T-cell (primary cell): ENCODE results near the gene PTGES. TPM values are rescaled to one million over a fixed set of nuclear protein-coding genes. Genes with fewer than 3 reads are reported as not detected.

Source experiments
- ATAC-seq, 4 experiments: fragments of 200-7000 bp in 3 of 4; fragments of 150-1000 bp in 1 of 4; cut with Tn5 transposase; replicated peaks in 1 of 4; 1 replicate in 3 of 4; 2 replicates in 1 of 4; pipeline ENCODE4 v1.10.0; 2021; ENCODE audit warnings: moderate library complexity in 3 of 4, mild to moderate bottlenecking in 2 of 4, moderate number of reproducible peaks in 1 of 4
- CTCF ChIA-PET, 2 donors: fragments of 300-600 bp; sonication (Branson Sonifier 250); formaldehyde crosslinking; loops; one replicate each; lab custom pipeline; 2022; ENCODE audit warnings: antibody characterized with exemption in 2 of 2; lab: Charles Lee
- POLR2A ChIA-PET, 2 donors: fragments of 300-600 bp; sonication (Branson Sonifier 250); formaldehyde crosslinking; loops; one replicate each; lab custom pipeline; 2022; ENCODE audit warnings: antibody characterized with exemption in 2 of 2; lab: Charles Lee
- DNase-seq, 35 experiments: peaks; one replicate each; pipeline versions ENCODE4 v3.0.0 to v3.0.0-alpha.2; 2013 to 2023
- H3K27ac ChIP-seq: one replicate; pipeline ENCODE4 v1.5.1; 2013; ENCODE audit warnings: low read length
- H3K27me3 ChIP-seq, 2 experiments: replicated peaks in 1 of 2; 1 replicate in 1 of 2; 2 replicates in 1 of 2; pipeline versions ENCODE4 v1.6.1 to v1.7.0; 2013; ENCODE audit warnings: low read length in 1 of 2, mixed read lengths in 1 of 2; ENCODE audit not compliant: control insufficient read depth in 2 of 2, insufficient read depth in 2 of 2; ENCODE audit errors: extremely low read depth in 1 of 2
- H3K36me3 ChIP-seq, 2 donors: 1 replicate in 1 of 2; 2 replicates in 1 of 2; pipeline versions ENCODE4 v1.6.1 to v1.7.0; 2013; ENCODE audit warnings: low read length in 1 of 2; ENCODE audit not compliant: control insufficient read depth in 2 of 2, insufficient read depth in 1 of 2; ENCODE audit errors: extremely low read depth in 1 of 2
- H3K4me1 ChIP-seq, 2 experiments: 1 replicate in 1 of 2; 2 replicates in 1 of 2; pipeline versions ENCODE4 v1.6.1 to v1.7.0; 2013; ENCODE audit warnings: low read length in 2 of 2, mixed read lengths in 1 of 2; ENCODE audit not compliant: insufficient read depth in 2 of 2, control insufficient read depth in 1 of 2; ENCODE audit errors: extremely low read depth in 1 of 2
- H3K4me3 ChIP-seq, 2 donors: 1 replicate in 1 of 2; 2 replicates in 1 of 2; pipeline versions ENCODE4 v1.5.1 to v1.7.0; 2013; ENCODE audit warnings: mild to moderate bottlenecking in 2 of 2, low read length in 1 of 2, moderate library complexity in 1 of 2; ENCODE audit not compliant: control insufficient read depth in 1 of 2; ENCODE audit errors: extremely low read depth in 1 of 2
- H3K9me3 ChIP-seq: 2 replicates; pipeline ENCODE4 v1.7.0; 2013
- H3K27ac Mint-ChIP-seq, 2 donors: one replicate each; pipeline ENCODE4 v1.8.0; 2020 to 2021; ENCODE audit warnings: mild to moderate bottlenecking in 2 of 2, mixed read lengths in 2 of 2
- H3K27me3 Mint-ChIP-seq, 2 donors: one replicate each; pipeline ENCODE4 v1.8.0; 2021 to 2022; ENCODE audit warnings: mixed read lengths in 2 of 2
- H3K36me3 Mint-ChIP-seq: one replicate; pipeline ENCODE4 v1.8.0; 2021; ENCODE audit warnings: mixed read lengths
- H3K4me1 Mint-ChIP-seq, 3 donors: one replicate each; pipeline ENCODE4 v1.8.0; 2020 to 2022; ENCODE audit warnings: mixed read lengths in 3 of 3, mild to moderate bottlenecking in 1 of 3
- H3K4me3 Mint-ChIP-seq, 3 donors: one replicate each; pipeline ENCODE4 v1.8.0; 2020 to 2022; ENCODE audit warnings: mild to moderate bottlenecking in 3 of 3, mixed read lengths in 3 of 3, moderate library complexity in 3 of 3
- H3K9me3 Mint-ChIP-seq, 3 donors: one replicate each; pipeline ENCODE4 v1.8.0; 2020 to 2022; ENCODE audit warnings: mixed read lengths in 3 of 3
- WGBS: methylation state at CpG from one replicate; pipeline ENCODE4 v1.1.5; 2013; ENCODE audit warnings: missing lambda C conversion rate; ENCODE audit not compliant: insufficient coverage; 5-methylcytosine and 5-hydroxymethylcytosine counted together
- total RNA-seq, 35 experiments: library from RNA in 6 of 35; stranded (reverse) in 6 of 35; fragments of 120-200 nt in 1 of 35; gene quantifications; one replicate each; pipeline versions ENCODE4 v1.2.1 to v1.2.4 and lab custom pipeline; 2013 to 2026

The PTGES gene
- total RNA-seq, 5 donors from 2014 or later (not counting 1 experiment from before 2014, with no cell fraction given): not detected

GRCh38 chr9:129714511-129715061 lies 38.3 kb downstream of the PTGES start:
- no peaks in the 10 kb centered on the region for H3K9me3 ChIP-seq
- Mint-ChIP-seq H3K9me3 (no peaks in the 10 kb centered on the region), H3K27ac (no peak overlapping the region), H3K4me1 (peaks cover 23 to 25% (median 23%) of the 10 kb centered on the region in 3 donors), H3K4me3 (no peak overlapping the region), H3K27me3 (peaks cover 0 to 11% of the 10 kb centered on the region in 2 donors), H3K36me3 (no peaks in the 10 kb centered on the region)
- ATAC-seq (no peak), DNase-seq (no peak)
- no peak overlapping the region for H3K4me3 ChIP-seq
- ChIA-PET CTCF (no interaction called here), POLR2A (no interaction called here)
- no peak overlapping the region for H3K27ac ChIP-seq
- peaks cover 0 to 24% of the 10 kb centered on the region in 2 experiments for H3K27me3 ChIP-seq
- H3K36me3 ChIP-seq: no peaks in the 10 kb centered on the region
- 79% methylated on average over 10 of the region's 15 CpGs for whole genome bisulfite sequencing
- H3K4me1 ChIP-seq: peaks cover 6 to 31% of the 10 kb centered on the region in 2 experiments

- H3K36me3 ChIP-seq: no peaks in the 10 kb centered on the region
- no peak overlapping the region for H3K27ac ChIP-seq
- H3K4me1 ChIP-seq: peaks cover 6 to 31% of the 10 kb centered on the region in 2 experiments
- H3K4me3 Mint-ChIP-seq: peak overlapping the region in 1 of 3 donors; percentile 51
- no peaks in the 10 kb centered on the region for H3K9me3 ChIP-seq
- no CpG with 5 or more reads among the region's 10 CpGs for WGBS
- H3K36me3 Mint-ChIP-seq: no peaks in the 10 kb centered on the region
- no peaks in the 10 kb centered on the region for H3K9me3 Mint-ChIP-seq
- H3K27me3 ChIP-seq: peaks cover 0 to 16% of the 10 kb centered on the region in 2 experiments
- no peak overlapping the region for H3K4me3 ChIP-seq
- POLR2A ChIA-PET: no interaction called here
- CTCF ChIA-PET: no interaction called here
- DNase-seq (no peak), ATAC-seq (no peak)
- H3K27ac Mint-ChIP-seq: no peak overlapping the region
- H3K27me3 Mint-ChIP-seq: peaks cover 0 to 9% of the 10 kb centered on the region in 2 donors
- peaks cover 23 to 27% (median 23%) of the 10 kb centered on the region in 3 donors for H3K4me1 Mint-ChIP-seq
These were observed 39.5 kb downstream of the PTGES start for GRCh38 chr9:129713402-129713679.

- H3K4me3 ChIP-seq: no peak overlapping the region
- 36% methylated on average over 17 of the region's 26 CpGs for WGBS
- ChIA-PET POLR2A (no interaction called here), CTCF (interaction anchor here (0.6 kb wide), 2 partner anchors 14 to 231 kb away, joined by 3 to 4 read pairs; no protein-coding TSS in a partner anchor)
- H3K27ac ChIP-seq: no peak overlapping the region
- ATAC-seq (no peak), DNase-seq (no peak)
- Mint-ChIP-seq H3K36me3 (no peaks in the 10 kb centered on the region), H3K4me3 (peak overlapping the region in 1 of 3 donors; percentile 51), H3K27me3 (peaks cover 0 to 9% of the 10 kb centered on the region in 2 donors), H3K27ac (no peak overlapping the region), H3K4me1 (peaks cover 23 to 27% (median 23%) of the 10 kb centered on the region in 3 donors), H3K9me3 (no peaks in the 10 kb centered on the region)
- H3K27me3 ChIP-seq: peaks cover 0 to 11% of the 10 kb centered on the region in 2 experiments
- H3K36me3 ChIP-seq: no peaks in the 10 kb centered on the region
- no peaks in the 10 kb centered on the region for H3K9me3 ChIP-seq
- peaks cover 6 to 31% of the 10 kb centered on the region in 2 experiments for H3K4me1 ChIP-seq
These were observed 40.0 kb downstream of the PTGES start for GRCh38 chr9:129712634-129713401.

GRCh38 chr9:129710169-129710453 lies 42.7 kb downstream of the PTGES start:
- WGBS: 90% methylated on average over 3 of the region's 3 CpGs
- POLR2A ChIA-PET: interaction anchor here in 1 of 2 donors (0.6 kb wide), 1 partner anchor 90 kb away, joined by 6 read pairs; no protein-coding TSS in a partner anchor
- H3K36me3 Mint-ChIP-seq: no peaks in the 10 kb centered on the region
- peaks cover 23 to 25% (median 23%) of the 10 kb centered on the region in 3 donors for H3K4me1 Mint-ChIP-seq
- ATAC-seq (no peak), DNase-seq (no peak)
- no peak overlapping the region for H3K27ac Mint-ChIP-seq
- H3K27me3 Mint-ChIP-seq: peaks cover 0 to 2% of the 10 kb centered on the region in 2 donors
- no peaks in the 10 kb centered on the region for H3K36me3 ChIP-seq
- H3K4me3 ChIP-seq: no peak overlapping the region
- H3K27me3 ChIP-seq: peaks cover 0 to 7% of the 10 kb centered on the region in 2 experiments
- no peaks in the 10 kb centered on the region for H3K9me3 Mint-ChIP-seq
- H3K9me3 ChIP-seq: no peaks in the 10 kb centered on the region
- H3K4me3 Mint-ChIP-seq: no peak overlapping the region
- no peak overlapping the region for H3K27ac ChIP-seq
- CTCF ChIA-PET: no interaction called here
- H3K4me1 ChIP-seq: peaks cover 6 to 31% of the 10 kb centered on the region in 2 experiments

GRCh38 chr9:129709438-129710168 lies 43.2 kb downstream of the PTGES start:
- peaks cover 0 to 7% of the 10 kb centered on the region in 2 experiments for H3K27me3 ChIP-seq
- no peak overlapping the region for H3K4me3 ChIP-seq
- no peak overlapping the region for H3K27ac Mint-ChIP-seq
- no peaks in the 10 kb centered on the region for H3K36me3 Mint-ChIP-seq
- WGBS: 65% methylated on average over 5 of the region's 17 CpGs
- no peak overlapping the region for H3K4me3 Mint-ChIP-seq
- POLR2A ChIA-PET: no interaction called here
- ATAC-seq: no peak
- H3K27me3 Mint-ChIP-seq: no peaks in the 10 kb centered on the region
- no peaks in the 10 kb centered on the region for H3K9me3 Mint-ChIP-seq
- CTCF ChIA-PET: no interaction called here
- no peak for DNase-seq
- peaks cover 6 to 31% of the 10 kb centered on the region in 2 experiments for H3K4me1 ChIP-seq
- no peaks in the 10 kb centered on the region for H3K9me3 ChIP-seq
- H3K4me1 Mint-ChIP-seq: peaks cover 23 to 25% (median 23%) of the 10 kb centered on the region in 3 donors
- H3K27ac ChIP-seq: no peak overlapping the region
- no peaks in the 10 kb centered on the region for H3K36me3 ChIP-seq

- Histone ChIP-seq H3K36me3 (no peaks in the 10 kb centered on the region), H3K27ac (no peak overlapping the region), H3K4me1 (peaks cover 6 to 31% of the 10 kb centered on the region in 2 experiments), H3K9me3 (no peaks in the 10 kb centered on the region), H3K27me3 (peaks cover 0 to 7% of the 10 kb centered on the region in 2 experiments), H3K4me3 (no peak overlapping the region)
- H3K9me3 Mint-ChIP-seq: no peaks in the 10 kb centered on the region
- POLR2A ChIA-PET: interaction anchor here in 1 of 2 donors (0.6 kb wide), 1 partner anchor 16 kb away, joined by 6 read pairs; no protein-coding TSS in a partner anchor
- no peaks in the 10 kb centered on the region for H3K36me3 Mint-ChIP-seq
- H3K27me3 Mint-ChIP-seq: no peaks in the 10 kb centered on the region
- 92% methylated on average over 5 of the region's 6 CpGs for WGBS
- H3K4me1 Mint-ChIP-seq: peaks cover 23 to 25% (median 23%) of the 10 kb centered on the region in 3 donors
- H3K4me3 Mint-ChIP-seq: no peak overlapping the region
- CTCF ChIA-PET: no interaction called here
- DNase-seq (no peak), ATAC-seq (no peak)
- no peak overlapping the region for H3K27ac Mint-ChIP-seq
These were observed 44.0 kb downstream of the PTGES start for GRCh38 chr9:129708793-129709192.
